NT2/D1 (cell line): Measurements from ENCODE around the gene CPB2.

ENCODE experiments used
- YY1 ChIP-seq: IDR thresholded peaks from 2 replicates; pipeline ENCODE4 v1.6.1; 2011; ENCODE audit not compliant: insufficient read length, insufficient read depth
- ZNF274 ChIP-seq: IDR thresholded peaks from 2 replicates; pipeline ENCODE4 v1.6.1; 2011; ENCODE audit warnings: mild to moderate bottlenecking, low read depth, low read length

- TF ChIP-seq YY1 (no peak), ZNF274 (no peak)
These were observed 7.2 kb downstream of the CPB2 start for GRCh38 chr13:46097663-46098062.
